Measurements from ENCODE around the gene DCLRE1B.

GRCh38 chr1:113946678-113947387, 41.7 kb downstream of the DCLRE1B start:
- TF ChIP-seq, protein P1, sequence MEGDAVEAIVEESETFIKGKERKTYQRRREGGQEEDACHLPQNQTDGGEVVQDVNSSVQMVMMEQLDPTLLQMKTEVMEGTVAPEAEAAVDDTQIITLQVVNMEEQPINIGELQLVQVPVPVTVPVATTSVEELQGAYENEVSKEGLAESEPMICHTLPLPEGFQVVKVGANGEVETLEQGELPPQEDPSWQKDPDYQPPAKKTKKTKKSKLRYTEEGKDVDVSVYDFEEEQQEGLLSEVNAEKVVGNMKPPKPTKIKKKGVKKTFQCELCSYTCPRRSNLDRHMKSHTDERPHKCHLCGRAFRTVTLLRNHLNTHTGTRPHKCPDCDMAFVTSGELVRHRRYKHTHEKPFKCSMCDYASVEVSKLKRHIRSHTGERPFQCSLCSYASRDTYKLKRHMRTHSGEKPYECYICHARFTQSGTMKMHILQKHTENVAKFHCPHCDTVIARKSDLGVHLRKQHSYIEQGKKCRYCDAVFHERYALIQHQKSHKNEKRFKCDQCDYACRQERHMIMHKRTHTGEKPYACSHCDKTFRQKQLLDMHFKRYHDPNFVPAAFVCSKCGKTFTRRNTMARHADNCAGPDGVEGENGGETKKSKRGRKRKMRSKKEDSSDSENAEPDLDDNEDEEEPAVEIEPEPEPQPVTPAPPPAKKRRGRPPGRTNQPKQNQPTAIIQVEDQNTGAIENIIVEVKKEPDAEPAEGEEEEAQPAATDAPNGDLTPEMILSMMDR (IDR thresholded peaks at IDR 0.05; ENCODE audit: insufficient read depth, low read depth, low read length), result no peak
- TF ChIP-seq EZH2 (IDR thresholded peaks at IDR 0.05; ENCODE audit: insufficient read depth, low read length), result no peak

Data from astrocyte (in vitro differentiated cells and primary cell).